ENCODE measurements around the gene SNX2. TPM values are rescaled to one million over a fixed set of nuclear protein-coding genes. Genes with fewer than 3 reads are reported as not detected.
A peak's percentile ranks its signal among the peaks of the same experiment; 100 is the strongest.

The SNX2 gene
- total RNA-seq, 2 experiments from 2014 or later = 46.0 to 46.5 TPM

DNA sequence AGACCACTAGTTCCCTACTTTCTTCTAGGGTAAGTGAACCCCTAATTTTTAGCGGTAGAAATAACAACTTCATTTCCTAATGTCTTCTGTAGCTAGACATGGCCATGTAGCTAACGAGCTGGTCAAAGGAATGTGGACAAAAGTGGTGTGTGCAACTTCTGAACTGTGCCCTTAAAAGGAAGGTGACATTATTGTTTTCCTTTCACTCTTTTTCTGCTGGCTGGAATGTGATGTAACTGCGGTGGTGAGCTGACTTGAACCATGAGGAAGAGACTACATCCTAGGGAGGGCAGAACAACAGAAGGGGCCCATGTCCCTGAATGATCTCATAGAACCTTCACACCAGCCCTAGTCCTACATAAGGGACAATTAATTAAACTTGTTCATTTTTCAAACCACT is 1.3 kb upstream of the SNX2 start:
- TF ChIP-seq, protein P1, sequence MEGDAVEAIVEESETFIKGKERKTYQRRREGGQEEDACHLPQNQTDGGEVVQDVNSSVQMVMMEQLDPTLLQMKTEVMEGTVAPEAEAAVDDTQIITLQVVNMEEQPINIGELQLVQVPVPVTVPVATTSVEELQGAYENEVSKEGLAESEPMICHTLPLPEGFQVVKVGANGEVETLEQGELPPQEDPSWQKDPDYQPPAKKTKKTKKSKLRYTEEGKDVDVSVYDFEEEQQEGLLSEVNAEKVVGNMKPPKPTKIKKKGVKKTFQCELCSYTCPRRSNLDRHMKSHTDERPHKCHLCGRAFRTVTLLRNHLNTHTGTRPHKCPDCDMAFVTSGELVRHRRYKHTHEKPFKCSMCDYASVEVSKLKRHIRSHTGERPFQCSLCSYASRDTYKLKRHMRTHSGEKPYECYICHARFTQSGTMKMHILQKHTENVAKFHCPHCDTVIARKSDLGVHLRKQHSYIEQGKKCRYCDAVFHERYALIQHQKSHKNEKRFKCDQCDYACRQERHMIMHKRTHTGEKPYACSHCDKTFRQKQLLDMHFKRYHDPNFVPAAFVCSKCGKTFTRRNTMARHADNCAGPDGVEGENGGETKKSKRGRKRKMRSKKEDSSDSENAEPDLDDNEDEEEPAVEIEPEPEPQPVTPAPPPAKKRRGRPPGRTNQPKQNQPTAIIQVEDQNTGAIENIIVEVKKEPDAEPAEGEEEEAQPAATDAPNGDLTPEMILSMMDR (IDR thresholded peaks at IDR 0.05) = no peak
- Mint-ChIP-seq H3K27me3 (no peaks in the 10 kb centered on the region), H3K36me3 (ENCODE audit: low read depth) (peaks cover 14% of the 10 kb centered on the region), H3K9me3 (no peaks in the 10 kb centered on the region), H3K27ac (peak overlapping the region; percentile 95), H3K4me3 (peak overlapping the region; percentile 84), H3K4me1 (ENCODE audit: low read depth) (peaks cover 47% of the 10 kb centered on the region)
- ChIA-PET CTCF (interaction anchor here (1.0 kb wide), 1 partner anchor 14 kb away, joined by 3 read pairs; no protein-coding TSS in a partner anchor), POLR2A (interaction anchor here (2.0 to 3.8 kb wide), 3 partner anchors 8 to 649 kb away, joined by 7 to 38 read pairs (median 31); partner anchors contain the start of genes CEP120 and SNX24)
- H3K36me3 ChIP-seq (ENCODE audit: insufficient read depth, low read length) = no peaks in the 10 kb centered on the region
- H3K4me1 ChIP-seq (ENCODE audit: insufficient read depth, low read length) = peaks cover 7% of the 10 kb centered on the region
- DNase-seq (no peak), ATAC-seq (ENCODE audit: poor library complexity) (no peak)
- intact Hi-C loops (cut with DNase I, micrococcal nuclease) = loop anchor here (5.0 to 10.0 kb wide), 3 partner anchors 71 to 739 kb away; partner anchors contain the start of genes CEP120 (in 1 of the 2), CSNK1G3 (in 1 of the 2) and SNX24 (in 1 of the 2)
- no peaks in the 10 kb centered on the region for H3K9me3 ChIP-seq (ENCODE audit: control insufficient read depth in 1 of 2, insufficient read depth in 1 of 2, low read length in 2 of 2)
- H3K4me3 ChIP-seq (ENCODE audit: low read length) = no peak overlapping the region
- H3K27me3 ChIP-seq (ENCODE audit: control insufficient read depth in 1 of 2, insufficient read depth in 2 of 2, low read length in 2 of 2) = no peaks in the 10 kb centered on the region
- no peak overlapping the region for H3K27ac ChIP-seq (ENCODE audit: low read depth in 1 of 2, low read length in 2 of 2)

DNA sequence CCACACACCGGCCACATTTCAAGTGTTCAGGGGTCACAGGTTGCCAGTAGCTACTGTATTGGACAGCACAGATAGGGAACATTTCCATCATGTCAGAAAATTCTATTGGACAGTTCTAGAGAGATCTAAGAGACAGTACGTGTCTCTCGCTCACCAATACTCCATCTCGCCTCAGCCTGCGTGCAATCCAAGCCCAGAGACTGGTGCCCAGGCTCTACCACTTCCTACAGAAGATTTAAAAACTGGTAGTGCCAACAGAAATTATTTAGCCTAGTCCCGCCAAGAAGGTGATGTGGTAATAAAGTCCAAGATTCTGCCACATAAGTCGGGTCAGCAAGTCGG is 390 bp upstream of the SNX2 start:
- H3K36me3 Mint-ChIP-seq (ENCODE audit: low read depth) = peaks cover 21% of the 10 kb centered on the region
- peak overlapping the region; percentile 93 for H3K4me3 ChIP-seq (ENCODE audit: low read length)

DNA sequence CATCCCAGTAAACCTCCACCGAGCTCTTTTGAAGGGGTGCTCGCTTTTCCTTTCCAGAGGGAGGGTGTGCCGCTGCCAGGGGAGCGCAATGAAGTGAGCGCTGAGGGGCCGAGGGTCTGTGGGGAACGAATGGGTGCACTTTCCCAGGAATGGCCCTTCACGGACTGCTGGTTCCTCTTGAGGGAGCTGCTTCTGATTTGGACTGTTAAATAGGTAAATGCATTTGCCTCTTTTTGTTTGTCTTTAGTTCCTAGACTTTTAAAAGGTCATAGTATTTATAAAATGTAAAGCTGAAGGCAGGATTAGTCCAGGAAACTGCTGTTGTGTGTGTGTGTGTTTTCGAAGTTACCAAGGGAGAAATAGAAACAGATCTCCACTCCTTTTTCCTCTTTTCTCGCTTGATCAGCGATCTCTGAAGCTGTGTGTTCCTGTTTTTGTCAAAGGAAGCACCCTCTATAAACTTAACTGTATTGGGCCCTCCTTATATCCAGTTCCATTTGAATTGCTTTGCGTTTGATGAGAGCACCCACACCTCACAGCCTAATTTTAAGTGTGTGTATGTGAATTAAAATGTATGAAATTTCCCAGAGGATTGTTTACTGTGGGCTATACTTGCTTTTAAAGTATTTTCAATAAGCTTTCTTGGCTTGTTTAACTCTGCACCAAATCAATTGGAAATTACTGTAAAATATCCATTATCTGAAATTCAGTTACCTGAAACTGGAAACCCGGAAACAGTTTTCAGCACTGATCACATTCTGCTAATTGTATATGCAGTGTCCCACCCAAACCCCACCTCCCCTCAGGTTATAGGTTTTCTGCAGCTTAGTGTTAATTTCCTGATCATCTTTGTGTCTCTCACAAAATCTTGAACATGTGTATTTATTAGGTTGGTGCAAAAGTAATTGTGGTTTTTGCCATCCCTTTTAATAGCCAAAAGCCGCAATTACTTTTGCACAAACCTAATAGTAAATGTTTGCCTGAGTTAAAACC is 966 bp downstream of the SNX2 start:
- H3K27ac Mint-ChIP-seq = peak overlapping the region; percentile 95
- Histone ChIP-seq H3K27me3 (ENCODE audit: control insufficient read depth in 1 of 2, insufficient read depth in 2 of 2, low read length in 2 of 2) (no peaks in the 10 kb centered on the region), H3K4me1 (ENCODE audit: insufficient read depth, low read length) (peaks cover 7% of the 10 kb centered on the region), H3K4me3 (ENCODE audit: low read length) (peak overlapping the region; percentile 93), H3K9me3 (ENCODE audit: control insufficient read depth in 1 of 2, insufficient read depth in 1 of 2, low read length in 2 of 2) (no peaks in the 10 kb centered on the region), H3K36me3 (ENCODE audit: insufficient read depth, low read length) (no peaks in the 10 kb centered on the region), H3K27ac (ENCODE audit: low read depth in 1 of 2, low read length in 2 of 2) (peak overlapping the region; percentile 78 to 84)
- ChIA-PET CTCF (interaction anchor here (0.8 to 1.0 kb wide), 2 partner anchors 12 to 647 kb away, joined by 3 to 5 read pairs; partner anchors contain the start of gene CEP120), POLR2A (interaction anchor here (0.5 to 3.8 kb wide), 10 partner anchors 9 to 753 kb away, joined by 3 to 38 read pairs (median 3); partner anchors contain the start of genes CEP120 and SNX24)
- peak overlapping the region; percentile 96 for H3K4me3 Mint-ChIP-seq
- no peaks in the 10 kb centered on the region for H3K9me3 Mint-ChIP-seq
- ATAC-seq (ENCODE audit: poor library complexity) = no peak
- intact Hi-C loops (cut with DNase I, micrococcal nuclease) = loop anchor here (2.0 to 10.0 kb wide), 2 partner anchors 69 kb away; partner anchors contain the start of gene SNX24 (in 2 of the 2)
- H3K36me3 Mint-ChIP-seq (ENCODE audit: low read depth) = peaks cover 30% of the 10 kb centered on the region
- peak in 3 of 14 experiments; percentile 25 to 38 (median 32) for DNase-seq
- peaks cover 70% of the 10 kb centered on the region for H3K4me1 Mint-ChIP-seq (ENCODE audit: low read depth)
- TF ChIP-seq, protein P1 (IDR thresholded peaks at IDR 0.05) = no peak
- no peaks in the 10 kb centered on the region for H3K27me3 Mint-ChIP-seq

More for the DNA sequence above, 390 bp upstream of the SNX2 start:
- DNase-seq (no peak), ATAC-seq (ENCODE audit: poor library complexity) (peak; percentile 8)
- Mint-ChIP-seq H3K9me3 (no peaks in the 10 kb centered on the region), H3K27me3 (no peaks in the 10 kb centered on the region), H3K4me3 (peak overlapping the region; percentile 96), H3K27ac (peak overlapping the region; percentile 95), H3K4me1 (ENCODE audit: low read depth) (peaks cover 56% of the 10 kb centered on the region)
- Histone ChIP-seq H3K36me3 (ENCODE audit: insufficient read depth, low read length) (no peaks in the 10 kb centered on the region), H3K27ac (ENCODE audit: low read depth in 1 of 2, low read length in 2 of 2) (peak overlapping the region in 1 of 2 donors; percentile 47), H3K27me3 (ENCODE audit: control insufficient read depth in 1 of 2, insufficient read depth in 2 of 2, low read length in 2 of 2) (no peaks in the 10 kb centered on the region), H3K9me3 (ENCODE audit: control insufficient read depth in 1 of 2, insufficient read depth in 1 of 2, low read length in 2 of 2) (no peaks in the 10 kb centered on the region), H3K4me1 (ENCODE audit: insufficient read depth, low read length) (peaks cover 7% of the 10 kb centered on the region)
- TF ChIP-seq, protein P1 (IDR thresholded peaks at IDR 0.05) = no peak
- intact Hi-C loops (cut with DNase I, micrococcal nuclease) = loop anchor here (5.0 to 10.0 kb wide), 3 partner anchors 70 to 738 kb away; partner anchors contain the start of genes CEP120 (in 1 of the 2), CSNK1G3 (in 1 of the 2) and SNX24 (in 1 of the 2)
- POLR2A ChIA-PET = interaction anchor here (0.6 to 3.8 kb wide), 6 partner anchors 9 to 737 kb away, joined by 3 to 38 read pairs (median 5); partner anchors contain the start of genes CEP120, CSNK1G3 and SNX24
- CTCF ChIA-PET = interaction anchor here (1.2 kb wide), 1 partner anchor 23 kb away, joined by 3 read pairs; no protein-coding TSS in a partner anchor

All from CD4-positive, alpha-beta T cell (primary cell).